GM12873 (cell line): Measurements from ENCODE around the gene CEP57L1.

ENCODE experiments used
- CTCF ChIP-seq: IDR thresholded peaks from 2 replicates; pipeline ENCODE4 v1.5.1; 2012; ENCODE audit warnings: low read depth, mild to moderate bottlenecking, moderate library complexity, low read length, control low read depth; ENCODE audit not compliant: insufficient read depth; ENCODE audit errors: missing control alignments

Gene CEP57L1

GRCh38 chr6:109052018-109052651, 43.2 kb upstream of the CEP57L1 start:
- TF ChIP-seq CTCF = no peak

DNA sequence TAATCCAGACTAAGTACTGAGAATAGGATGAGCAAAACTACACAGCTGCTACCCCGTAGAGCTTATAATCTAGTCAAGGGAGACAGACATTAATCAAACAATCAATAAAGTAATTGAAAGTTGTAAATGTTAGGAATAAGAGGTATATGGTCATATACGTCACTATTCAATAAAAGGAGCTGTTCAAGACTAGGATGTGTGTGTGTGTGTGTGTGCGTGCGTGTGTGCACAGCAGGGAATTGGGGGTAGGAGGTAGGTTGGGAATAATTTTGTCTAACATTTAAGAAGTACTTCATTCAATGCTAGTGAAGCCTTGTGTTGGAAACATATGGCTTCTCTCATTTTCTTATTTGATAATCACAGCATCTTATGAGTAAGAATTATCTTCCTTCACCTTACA, 42.5 kb upstream of the CEP57L1 start:
- TF ChIP-seq CTCF = no peak

DNA sequence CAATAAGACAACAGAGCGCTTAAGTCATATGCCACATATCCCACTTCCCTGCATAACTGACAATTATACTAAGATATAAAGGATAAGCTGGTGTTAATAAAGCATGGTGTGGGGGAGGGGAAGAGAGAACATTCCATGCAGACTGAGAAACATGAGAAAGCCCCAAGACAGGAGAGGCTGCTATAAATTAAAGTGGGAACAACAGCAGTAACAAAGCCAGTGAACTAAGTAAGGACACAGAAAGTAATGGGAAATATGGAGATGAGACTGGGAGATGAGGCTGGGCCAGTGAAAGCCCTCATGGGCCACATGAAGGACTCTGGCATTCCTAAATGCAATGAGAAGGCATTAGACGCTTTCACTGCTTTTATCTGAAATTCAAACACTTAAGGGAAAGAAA, 42.0 kb upstream of the CEP57L1 start:
- no peak for TF ChIP-seq CTCF

DNA sequence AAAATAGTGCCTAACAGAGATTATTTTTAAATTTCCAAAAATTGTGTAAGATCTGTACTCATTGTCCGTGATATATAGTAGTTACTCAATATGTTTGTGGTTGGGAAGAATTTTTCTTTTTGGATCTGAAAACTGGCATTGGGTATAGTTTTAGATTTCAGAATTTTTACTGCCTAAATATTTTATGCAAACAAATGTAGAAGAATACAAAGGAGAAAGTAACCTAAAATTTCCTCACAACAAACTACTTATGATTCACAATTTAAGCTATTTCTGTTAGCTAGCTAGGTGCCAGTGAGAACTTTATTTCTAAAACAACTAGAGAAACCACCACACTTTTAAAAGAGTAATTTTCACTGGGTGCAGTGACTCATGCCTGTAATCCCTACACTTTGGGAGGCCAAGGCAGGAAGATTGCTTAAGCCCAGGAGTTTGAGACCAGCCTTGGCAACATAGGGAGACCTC, 39.5 kb upstream of the CEP57L1 start:
- TF ChIP-seq CTCF = no peak

GRCh38 chr6:109056661-109057060, 38.6 kb upstream of the CEP57L1 start:
- no peak for TF ChIP-seq CTCF

DNA sequence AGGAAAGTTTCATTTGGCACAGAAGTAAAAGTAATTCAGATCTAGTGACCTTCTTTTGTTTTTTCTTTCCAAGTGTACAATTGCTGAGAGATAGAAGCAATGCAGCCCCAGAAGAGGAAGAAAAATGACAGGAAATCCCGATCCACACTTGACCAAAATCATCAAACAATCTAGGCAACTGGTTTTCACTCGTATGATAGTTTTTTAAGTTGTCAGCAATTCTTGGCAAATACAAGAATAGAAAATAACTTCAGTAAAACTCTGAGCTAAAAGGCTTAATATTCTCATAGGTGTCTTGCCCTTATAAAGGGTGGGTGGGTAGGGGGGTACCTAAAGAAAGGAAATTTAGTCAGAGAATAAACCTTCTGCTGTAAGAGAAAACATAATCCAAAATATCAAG, 36.7 kb upstream of the CEP57L1 start:
- no peak for TF ChIP-seq CTCF

DNA sequence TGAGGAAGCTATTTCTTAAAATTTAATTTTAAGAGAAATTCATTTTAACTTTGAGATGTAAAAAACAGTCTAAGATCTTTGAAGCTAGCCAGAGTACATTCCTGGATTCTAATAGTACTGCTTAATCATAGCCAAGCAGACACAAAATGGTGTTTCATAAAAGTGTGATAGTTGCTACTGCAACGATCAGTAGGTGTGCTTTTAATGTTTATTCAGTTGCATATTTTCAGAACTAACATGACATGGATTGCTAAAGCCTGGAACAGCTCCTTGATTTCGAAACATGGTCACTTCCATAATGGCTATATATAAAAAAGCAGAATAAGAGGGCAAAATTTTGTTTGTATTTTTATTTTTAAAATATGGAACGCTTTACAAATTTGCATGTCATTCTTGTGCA, 36.2 kb upstream of the CEP57L1 start:
- no peak for TF ChIP-seq CTCF
